CD8-positive, alpha-beta memory T cell (primary cell): ENCODE results near the gene GALNT14. TPM values are rescaled to one million over a fixed set of nuclear protein-coding genes. Genes with fewer than 3 reads are reported as not detected.

ENCODE experiments used
- CTCF ChIA-PET: fragments of 350-600 bp; sonication (Branson Sonifier 250); formaldehyde crosslinking; loops from one replicate; lab custom pipeline; 2021; ENCODE audit warnings: antibody characterized with exemption; lab: Charles Lee
- POLR2A ChIA-PET: fragments of 350-600 bp; sonication (Branson Sonifier 250); formaldehyde crosslinking; loops from one replicate; lab custom pipeline; 2021; ENCODE audit warnings: antibody characterized with exemption; lab: Charles Lee
- DNase-seq, 5 donors: peaks; one replicate each; pipeline versions ENCODE4 v3.0.0 to v3.0.0-alpha.2; 2020 to 2022; ENCODE audit warnings: mixed read lengths in 1 of 5
- H3K27ac ChIP-seq: one replicate; pipeline ENCODE4 v1.7.0; 2013; ENCODE audit warnings: low read depth, mild to moderate bottlenecking, low read length, moderate library complexity
- H3K27me3 ChIP-seq: 2 replicates; pipeline ENCODE4 v1.7.0; 2013; ENCODE audit warnings: low read length, mild to moderate bottlenecking; ENCODE audit not compliant: insufficient read depth, poor library complexity, severe bottlenecking
- H3K36me3 ChIP-seq: 2 replicates; pipeline ENCODE4 v1.7.0; 2013; ENCODE audit warnings: mild to moderate bottlenecking, low read length, moderate library complexity; ENCODE audit not compliant: insufficient read depth
- H3K4me1 ChIP-seq: 2 replicates; pipeline ENCODE4 v1.7.0; 2013; ENCODE audit warnings: mild to moderate bottlenecking, low read length, moderate library complexity; ENCODE audit not compliant: insufficient read depth
- H3K4me3 ChIP-seq: 2 replicates; pipeline ENCODE4 v1.7.0; 2013; ENCODE audit warnings: mild to moderate bottlenecking, low read length
- H3K9me3 ChIP-seq: 2 replicates; pipeline ENCODE4 v1.7.0; 2013; ENCODE audit warnings: mild to moderate bottlenecking, low read length
- H3K27ac Mint-ChIP-seq, 8 donors: one replicate each; pipeline ENCODE4 v1.8.0; 2020 to 2021; ENCODE audit warnings: mixed read lengths in 8 of 8, mild to moderate bottlenecking in 6 of 8, inconsistent platforms in 3 of 8, moderate library complexity in 3 of 8
- H3K27me3 Mint-ChIP-seq, 2 donors: one replicate each; pipeline ENCODE4 v1.8.0; 2020 to 2021; ENCODE audit warnings: mixed read lengths in 2 of 2, mild to moderate bottlenecking in 1 of 2, moderate library complexity in 1 of 2
- H3K36me3 Mint-ChIP-seq, 3 donors: one replicate each; pipeline ENCODE4 v1.8.0; 2020 to 2021; ENCODE audit warnings: mixed read lengths in 3 of 3, inconsistent platforms in 1 of 3, mild to moderate bottlenecking in 1 of 3
- H3K4me1 Mint-ChIP-seq, 3 donors: one replicate each; pipeline ENCODE4 v1.8.0; 2020 to 2021; ENCODE audit warnings: mixed read lengths in 3 of 3, inconsistent platforms in 1 of 3, mild to moderate bottlenecking in 1 of 3
- H3K4me3 Mint-ChIP-seq, 7 donors: one replicate each; pipeline ENCODE4 v1.8.0; 2020 to 2021; ENCODE audit warnings: mixed read lengths in 7 of 7, mild to moderate bottlenecking in 6 of 7, moderate library complexity in 4 of 7, inconsistent platforms in 2 of 7
- H3K9me3 Mint-ChIP-seq, 5 donors: one replicate each; pipeline ENCODE4 v1.8.0; 2020 to 2022; ENCODE audit warnings: mixed read lengths in 5 of 5, mild to moderate bottlenecking in 3 of 5, moderate library complexity in 2 of 5, inconsistent platforms in 1 of 5
- polyA plus RNA-seq: library from polyadenylated mRNA; unstranded; fragments of 300-500 nt; fragmentation: Illumina TruSeq; gene quantifications from one replicate; pipeline ENCODE4 v1.2.3, GENCODE V29; 2021
- total RNA-seq, 2 experiments: library from RNA; stranded (reverse); gene quantifications; one replicate each; pipeline ENCODE4 v1.2.3, GENCODE V29; 2021

Gene GALNT14
- total and polyA plus RNA-seq, 3 experiments from 2014 or later: 0.62 to 0.74 TPM; not detected in 1

- H3K36me3 Mint-ChIP-seq: no peaks in the 10 kb centered on the region
- H3K27me3 Mint-ChIP-seq: peaks cover 3 to 16% of the 10 kb centered on the region in 2 donors
- no peak overlapping the region for H3K27ac Mint-ChIP-seq
- H3K9me3 ChIP-seq: no peaks in the 10 kb centered on the region
- no peaks in the 10 kb centered on the region for H3K9me3 Mint-ChIP-seq
- H3K36me3 ChIP-seq: no peaks in the 10 kb centered on the region
- no peak overlapping the region for H3K4me3 ChIP-seq
- ChIA-PET CTCF (interaction anchor here (0.8 to 2.5 kb wide), 9 partner anchors 147 to 697 kb away, joined by 3 to 15 read pairs (median 3); no protein-coding TSS in a partner anchor), POLR2A (no interaction called here)
- peak; percentile 8 to 66 (median 11) for DNase-seq
- H3K27ac ChIP-seq: no peak overlapping the region
- H3K4me3 Mint-ChIP-seq: no peak overlapping the region
- peaks cover 2 to 13% (median 7%) of the 10 kb centered on the region in 3 donors for H3K4me1 Mint-ChIP-seq
- H3K27me3 ChIP-seq: no peaks in the 10 kb centered on the region
- no peaks in the 10 kb centered on the region for H3K4me1 ChIP-seq
Observed at GRCh38 chr2:30862054-30862651, 276.1 kb downstream of the GALNT14 start.

GRCh38 chr2:30860726-30861125 is 277.5 kb downstream of the GALNT14 start:
- ChIA-PET CTCF (interaction anchor here (1.1 to 2.5 kb wide), 6 partner anchors 147 to 473 kb away, joined by 3 to 15 read pairs (median 4); no protein-coding TSS in a partner anchor), POLR2A (no interaction called here)
- H3K9me3 Mint-ChIP-seq: no peaks in the 10 kb centered on the region
- no peak overlapping the region for H3K4me3 Mint-ChIP-seq
- Histone ChIP-seq H3K4me1 (no peaks in the 10 kb centered on the region), H3K4me3 (no peak overlapping the region), H3K27me3 (no peaks in the 10 kb centered on the region), H3K27ac (no peak overlapping the region), H3K9me3 (no peaks in the 10 kb centered on the region), H3K36me3 (no peaks in the 10 kb centered on the region)
- DNase-seq: no peak
- peaks cover 2 to 8% of the 10 kb centered on the region in 2 donors for H3K27me3 Mint-ChIP-seq
- no peaks in the 10 kb centered on the region for H3K36me3 Mint-ChIP-seq
- H3K27ac Mint-ChIP-seq: no peak overlapping the region
- no peaks in the 10 kb centered on the region for H3K4me1 Mint-ChIP-seq

Other genes with a start within 250 kb of the GALNT14 start
- under 1 TPM; 0.31 to 0.40 TPM for gene CAPN14, start 79.1 kb upstream of the GALNT14 start, total RNA-seq
- 0.07 TPM for gene CAPN14, start 79.1 kb upstream of the GALNT14 start, polyA plus RNA-seq
- gene EHD3, start 95.7 kb upstream of the GALNT14 start, total RNA-seq: 1 to 10 TPM; 2.3 TPM
- 4.3 TPM for gene EHD3, start 95.7 kb upstream of the GALNT14 start, polyA plus RNA-seq